ENCODE measurements around the gene BBX.

DNA sequence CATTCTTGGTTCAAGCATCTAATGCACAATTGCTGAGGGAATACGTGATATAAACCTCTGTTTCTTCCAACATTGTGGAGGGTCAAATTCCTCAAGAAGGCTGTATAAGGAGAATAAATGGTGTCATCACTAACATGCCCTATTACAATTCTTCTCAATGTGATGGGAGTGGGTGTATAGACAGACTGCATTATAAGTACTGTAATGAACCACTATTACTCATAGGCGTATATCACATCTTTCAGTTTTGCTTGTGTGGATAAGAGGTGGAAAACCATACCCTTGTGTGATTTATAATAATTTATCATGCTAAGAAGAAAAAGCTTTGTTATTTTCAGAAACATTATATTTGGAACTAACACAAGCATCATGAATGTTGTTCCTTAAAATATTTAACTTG, 35.3 kb upstream of the BBX start:
- TF ChIP-seq EZH2 (IDR thresholded peaks at IDR 0.05; ENCODE audit: insufficient read depth, poor library complexity, severe bottlenecking): no peak
- TF ChIP-seq EZH2phosphoT487 (IDR thresholded peaks at IDR 0.05; ENCODE audit: insufficient read depth, low read depth): no peak

All from GM23248 (cell line).